H1 (cell line): ENCODE results near the gene STARD9. TPM values are rescaled to one million over a fixed set of nuclear protein-coding genes. Genes with fewer than 3 reads are reported as not detected.

Experiments used
- CTCF ChIA-PET: fragments of 300-600 bp; sonication (Branson Sonifier 250); formaldehyde crosslinking; loops from one replicate; lab custom pipeline; 2021; ENCODE audit not compliant: partially characterized antibody; lab: Charles Lee
- POLR2A ChIA-PET: fragments of 300-600 bp; sonication (Branson Sonifier 250); formaldehyde crosslinking; loops from one replicate; lab custom pipeline; 2021; ENCODE audit warnings: inconsistent platforms; ENCODE audit not compliant: partially characterized antibody; lab: Charles Lee
- DNase-seq, 2 experiments: peaks; one replicate each; pipeline versions ENCODE4 v3.0.0 to v3.0.0-alpha.2; 2010 to 2022; ENCODE audit warnings: low spot score in 2 of 2, low read depth in 1 of 2, mixed read lengths in 1 of 2
- FAIRE-seq: peaks from 2 replicates; lab custom pipeline; 2011; peaks lifted over from hg19 to GRCh38; lab: Jason Lieb, UNC
- H2AFZ ChIP-seq: 2 replicates; pipeline ENCODE4 v1.8.1; 2012; ENCODE audit warnings: low read length, inconsistent platforms
- H2AK5ac ChIP-seq: 2 replicates; pipeline ENCODE4 v1.6.1; 2013; ENCODE audit warnings: low read depth, low read length
- H2BK120ac ChIP-seq: replicated peaks from 2 replicates; pipeline ENCODE3; 2013; ENCODE audit warnings: low read depth, low read length, inconsistent platforms
- H2BK12ac ChIP-seq: 2 replicates; pipeline ENCODE4 v1.6.1; 2013; ENCODE audit warnings: low read depth, low read length
- H2BK15ac ChIP-seq: 2 replicates; pipeline ENCODE4 v1.6.1; 2013; ENCODE audit warnings: low read length
- H2BK20ac ChIP-seq: 2 replicates; pipeline ENCODE4 v1.6.1; 2013; ENCODE audit warnings: low read length
- H2BK5ac ChIP-seq: 2 replicates; pipeline ENCODE4 v1.6.1; 2013; ENCODE audit warnings: low read depth, low read length
- H3K14ac ChIP-seq: 2 replicates; pipeline ENCODE4 v1.6.1; 2013; ENCODE audit warnings: inconsistent platforms; ENCODE audit not compliant: insufficient read length
- H3K18ac ChIP-seq: 2 replicates; pipeline ENCODE4 v1.6.1; 2013; ENCODE audit warnings: low read length; ENCODE audit errors: extremely low read depth
- H3K23ac ChIP-seq: 2 replicates; pipeline ENCODE4 v1.6.1; 2013; ENCODE audit warnings: inconsistent platforms; ENCODE audit not compliant: insufficient read length
- H3K23me2 ChIP-seq: 2 replicates; pipeline ENCODE4 v1.6.1; 2013; ENCODE audit warnings: low read depth, low read length
- H3K27ac ChIP-seq: 2 replicates; pipeline ENCODE4 v1.6.1; 2011; ENCODE audit warnings: low read depth, low read length, inconsistent platforms
- H3K27me3 ChIP-seq, 4 experiments: replicated peaks in 1 of 4; 1 replicate in 1 of 4; 2 replicates in 3 of 4; pipeline versions ENCODE4 v1.6.1 to v1.8.1; 2011 to 2013; ENCODE audit warnings: low read length in 3 of 4, mild to moderate bottlenecking in 3 of 4, inconsistent platforms in 2 of 4, mixed read lengths in 2 of 4, moderate library complexity in 1 of 4; ENCODE audit not compliant: control insufficient read depth in 3 of 4, insufficient read depth in 3 of 4; ENCODE audit errors: extremely low read depth in 1 of 4
- H3K36me3 ChIP-seq, 4 experiments: 2 replicates each; pipeline versions ENCODE4 v1.6.1 to v1.8.1; 2011 to 2013; ENCODE audit warnings: mild to moderate bottlenecking in 4 of 4, low read length in 3 of 4, moderate library complexity in 2 of 4, control low read depth in 1 of 4, inconsistent platforms in 1 of 4; ENCODE audit not compliant: insufficient read depth in 4 of 4, control insufficient read depth in 2 of 4
- H3K4ac ChIP-seq: replicated peaks from 2 replicates; pipeline ENCODE3; 2013; ENCODE audit warnings: low read length, low read depth, mixed read lengths, inconsistent platforms; ENCODE audit not compliant: insufficient read length
- H3K4me1 ChIP-seq, 4 experiments: replicated peaks in 1 of 4; 1 replicate in 1 of 4; 2 replicates in 3 of 4; pipeline versions ENCODE4 v1.6.1 to v1.8.1; 2011 to 2013; ENCODE audit warnings: low read length in 3 of 4, inconsistent platforms in 2 of 4, mixed read lengths in 1 of 4; ENCODE audit not compliant: insufficient read depth in 4 of 4, control insufficient read depth in 3 of 4
- H3K4me2 ChIP-seq, 2 experiments: 2 replicates each; pipeline versions ENCODE4 v1.6.1 to v1.8.1; 2011 to 2013; ENCODE audit warnings: low read depth in 2 of 2, low read length in 2 of 2, control low read depth in 1 of 2, inconsistent platforms in 1 of 2, mild to moderate bottlenecking in 1 of 2; ENCODE audit not compliant: insufficient read depth in 1 of 2
- H3K4me3 ChIP-seq, 4 experiments: fragments of 200-600, 300-600 bp in 1 of 4; sonication (generic), shearing (Covaris generic), sonication (Bioruptor Twin) in 1 of 4; 2 replicates each; pipeline versions ENCODE4 v1.5.1 to v1.8.1; 2011 to 2016; ENCODE audit warnings: low read length in 4 of 4, low read depth in 3 of 4, control low read depth in 2 of 4, inconsistent platforms in 2 of 4, mild to moderate bottlenecking in 2 of 4, mixed read lengths in 1 of 4, moderate library complexity in 1 of 4; ENCODE audit not compliant: insufficient read depth in 2 of 4; ENCODE audit errors: extremely low read depth in 1 of 4
- H3K56ac ChIP-seq: replicated peaks from 2 replicates; pipeline ENCODE3; 2013; ENCODE audit warnings: low read depth, mild to moderate bottlenecking, mixed read lengths, low read length, inconsistent platforms; ENCODE audit not compliant: insufficient read length
- H3K79me1 ChIP-seq: 2 replicates; pipeline ENCODE4 v1.6.1; 2013; ENCODE audit warnings: low read depth, low read length, control low read depth
- H3K79me2 ChIP-seq, 2 experiments: 2 replicates each; pipeline versions ENCODE4 v1.6.1 to v1.8.1; 2012 to 2013; ENCODE audit warnings: low read length in 2 of 2, mild to moderate bottlenecking in 2 of 2, inconsistent platforms in 1 of 2; ENCODE audit not compliant: insufficient read depth in 2 of 2, control insufficient read depth in 1 of 2
- H3K9ac ChIP-seq, 4 experiments: replicated peaks in 1 of 4; 1 replicate in 1 of 4; 2 replicates in 3 of 4; pipeline versions ENCODE4 v1.6.1 to v1.8.1; 2011 to 2013; ENCODE audit warnings: low read depth in 3 of 4, low read length in 3 of 4, control low read depth in 2 of 4, mild to moderate bottlenecking in 2 of 4, moderate library complexity in 2 of 4, inconsistent platforms in 1 of 4; ENCODE audit errors: extremely low read depth in 1 of 4
- H3K9me3 ChIP-seq, 2 experiments: 2 replicates each; pipeline versions ENCODE4 v1.6.1 to v1.8.1; 2012 to 2013; ENCODE audit warnings: mild to moderate bottlenecking in 2 of 2, moderate library complexity in 2 of 2, control low read depth in 1 of 2, inconsistent platforms in 1 of 2, low read depth in 1 of 2, low read length in 1 of 2, mixed read lengths in 1 of 2; ENCODE audit not compliant: insufficient read depth in 2 of 2
- H4K20me1 ChIP-seq, 2 experiments: replicated peaks in 1 of 2; 2 replicates each; pipeline versions ENCODE3 to v1.8.1; 2011 to 2013; ENCODE audit warnings: inconsistent platforms in 2 of 2, low read length in 2 of 2, mild to moderate bottlenecking in 1 of 2; ENCODE audit not compliant: insufficient read depth in 2 of 2, control insufficient read depth in 1 of 2
- H4K5ac ChIP-seq: 2 replicates; pipeline ENCODE4 v1.6.1; 2013; ENCODE audit warnings: low read length, low read depth, mixed read lengths, inconsistent platforms; ENCODE audit not compliant: insufficient read length
- H4K8ac ChIP-seq: 2 replicates; pipeline ENCODE4 v1.8.0; 2013; ENCODE audit warnings: mild to moderate bottlenecking, moderate library complexity, low read length, inconsistent platforms; ENCODE audit not compliant: insufficient read depth; ENCODE audit errors: extremely low read depth
- H4K91ac ChIP-seq: replicated peaks from 2 replicates; pipeline ENCODE3; 2013; ENCODE audit warnings: low read length, mixed read lengths, inconsistent platforms; ENCODE audit not compliant: insufficient read length
- EZH2 ChIP-seq: fragments of 200-600 bp; sonication (generic); IDR thresholded peaks from 2 replicates; pipeline ENCODE4 v1.7.1; 2012; ENCODE audit warnings: low read depth, mild to moderate bottlenecking, moderate library complexity, low read length, inconsistent platforms; ENCODE audit not compliant: severe bottlenecking
- PHF8 ChIP-seq: fragments of 200-600 bp; sonication (generic); conservative IDR thresholded peaks from 2 replicates; pipeline ENCODE4 v1.7.1; 2012; ENCODE audit warnings: low read depth, mild to moderate bottlenecking, inconsistent platforms, low read length, moderate library complexity
- WGBS, 2 experiments: shearing (Covaris generic) in 1 of 2; methylation state at CpG; one replicate each; pipeline versions ENCODE4 v1.1.6 to v1.1.7; 2013 to 2015; ENCODE audit warnings: low lambda C conversion rate in 2 of 2, mixed read lengths in 2 of 2, inconsistent platforms in 1 of 2, low coverage in 1 of 2, missing lambda C conversion rate in 1 of 2; ENCODE audit not compliant: insufficient replicate concordance in 2 of 2, insufficient coverage in 1 of 2, insufficient read length in 1 of 2; ENCODE audit errors: extremely low coverage in 1 of 2, missing lambda C conversion rate in 1 of 2; 5-methylcytosine and 5-hydroxymethylcytosine counted together
- polyA plus RNA-seq, 7 experiments: library from polyadenylated mRNA; depleted of rRNA in 3 of 7; stranded (reverse) in 5 of 7; unstranded in 2 of 7; fragments of >200 nt in 5 of 7; fragments of 200-250 nt in 2 of 7; gene quantifications; 1 replicate in 5 of 7; 2 replicates in 1 of 7; 4 replicates in 1 of 7; pipeline versions ENCODE4 v1.2.1 to v1.2.3, GENCODE V29; 2011 to 2013; ENCODE audit warnings: missing spikeins in 2 of 7, mixed read lengths in 2 of 7
- total RNA-seq: library from RNA; stranded (reverse); fragmentation: NEBNext Ultra II Directional; extraction: Animal tissue kit (Norgen Biotek cat#: 25700); gene quantifications from 2 replicates; pipeline ENCODE4 v1.2.1, GENCODE V29; 2021

Gene STARD9
- total and polyA plus RNA-seq, 2 of the 8 experiments (the other 6 are each of a cell fraction or from before 2014, with no cell fraction given) = 2.8 to 7.0 TPM

DNA sequence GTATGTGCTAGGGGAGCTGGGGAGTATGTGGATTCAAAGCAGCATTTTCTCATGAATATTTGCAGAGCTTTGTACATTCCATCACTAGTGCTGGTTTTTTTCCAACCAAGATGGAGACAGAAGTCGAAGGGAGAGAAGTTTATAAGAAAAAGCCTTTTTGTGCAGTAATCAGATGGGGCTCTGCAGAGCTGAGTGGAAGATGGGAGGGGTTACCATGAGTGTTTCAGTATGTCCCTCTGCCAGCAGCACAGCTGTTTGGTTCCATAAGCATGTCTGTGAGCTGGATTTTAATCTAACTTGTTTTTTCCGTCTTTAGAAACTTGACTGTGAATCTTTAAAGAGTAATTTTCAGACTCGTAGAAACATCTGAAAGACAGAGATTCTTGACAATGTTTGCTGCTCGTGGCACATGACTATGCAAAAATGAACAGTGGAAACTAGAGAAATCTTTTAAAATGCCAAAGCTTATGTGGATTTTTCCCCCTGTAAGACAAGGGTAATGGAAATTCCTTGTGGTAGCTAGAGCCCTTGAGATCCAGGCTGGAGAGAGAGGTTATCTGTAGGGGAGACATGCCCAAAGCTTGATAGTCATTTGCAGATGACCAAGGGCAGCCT lies 20.3 kb downstream of the STARD9 start:
- WGBS, 2 experiments = 86% methylated on average over 4 of the region's 4 CpGs; no CpG with 5 or more reads in 1 of the 2 experiments

More for the DNA sequence above, 20.3 kb downstream of the STARD9 start:
- H3K9ac ChIP-seq = no peak overlapping the region
- H4K20me1 ChIP-seq = no peaks in the 10 kb centered on the region
- no peak overlapping the region for H3K18ac ChIP-seq
- no peak overlapping the region for H2BK12ac ChIP-seq
- CTCF ChIA-PET = interaction anchor here (0.6 to 1.7 kb wide), 5 partner anchors 11 to 54 kb away, joined by 3 to 5 read pairs (median 3); partner anchors contain the start of gene STARD9
- H2BK20ac ChIP-seq = no peak overlapping the region
- H3K27ac ChIP-seq = no peak overlapping the region
- H3K79me2 ChIP-seq = no peaks in the 10 kb centered on the region
- H2AFZ ChIP-seq = no peak overlapping the region
- no peak overlapping the region for H4K8ac ChIP-seq
- no peak overlapping the region for H2AK5ac ChIP-seq
- no peak for FAIRE-seq
- no peak overlapping the region for H3K4ac ChIP-seq
- H2BK15ac ChIP-seq = no peak overlapping the region
- H2BK5ac ChIP-seq = no peak overlapping the region
- H3K23ac ChIP-seq = no peak overlapping the region
- TF ChIP-seq PHF8 = no peak
- TF ChIP-seq EZH2 = no peak
- TF ChIP-seq, all 59 proteins: peak for 0
- H3K79me1 ChIP-seq = no peaks in the 10 kb centered on the region
- no peaks in the 10 kb centered on the region for H3K27me3 ChIP-seq
- peaks cover 0 to 4% (median under 1%) of the 10 kb centered on the region in 4 experiments; a peak in 2 of 7 replicates for H3K4me1 ChIP-seq
- no peaks in the 10 kb centered on the region for H3K36me3 ChIP-seq
- H3K4me3 ChIP-seq = no peak overlapping the region
- no peak for DNase-seq
- no peak overlapping the region for H4K91ac ChIP-seq
- no peak overlapping the region for H3K4me2 ChIP-seq
- POLR2A ChIA-PET = interaction anchor here (0.9 to 1.7 kb wide), 3 partner anchors 9 to 64 kb away, joined by 3 to 7 read pairs (median 4); no protein-coding TSS in a partner anchor
- H3K23me2 ChIP-seq = no peaks in the 10 kb centered on the region
- H3K14ac ChIP-seq = no peak overlapping the region
- H4K5ac ChIP-seq = no peak overlapping the region
- no peaks in the 10 kb centered on the region for H3K9me3 ChIP-seq
- H3K56ac ChIP-seq = no peak overlapping the region
- H2BK120ac ChIP-seq = no peak overlapping the region
